HG02870 (cell line): Measurements from ENCODE around the gene RUNX2.

Source experiments
- ATAC-seq: cut with Tn5 transposase; IDR thresholded peaks from one replicate; pipeline ENCODE4 v1.9.1; 2021; ENCODE audit warnings: mild to moderate bottlenecking, moderate library complexity; ENCODE audit not compliant: unreplicated experiment

RUNX2 gene

GRCh38 chr6:45430590-45431202 is 102.6 kb downstream of the RUNX2 start:
- ATAC-seq, result no peak

DNA sequence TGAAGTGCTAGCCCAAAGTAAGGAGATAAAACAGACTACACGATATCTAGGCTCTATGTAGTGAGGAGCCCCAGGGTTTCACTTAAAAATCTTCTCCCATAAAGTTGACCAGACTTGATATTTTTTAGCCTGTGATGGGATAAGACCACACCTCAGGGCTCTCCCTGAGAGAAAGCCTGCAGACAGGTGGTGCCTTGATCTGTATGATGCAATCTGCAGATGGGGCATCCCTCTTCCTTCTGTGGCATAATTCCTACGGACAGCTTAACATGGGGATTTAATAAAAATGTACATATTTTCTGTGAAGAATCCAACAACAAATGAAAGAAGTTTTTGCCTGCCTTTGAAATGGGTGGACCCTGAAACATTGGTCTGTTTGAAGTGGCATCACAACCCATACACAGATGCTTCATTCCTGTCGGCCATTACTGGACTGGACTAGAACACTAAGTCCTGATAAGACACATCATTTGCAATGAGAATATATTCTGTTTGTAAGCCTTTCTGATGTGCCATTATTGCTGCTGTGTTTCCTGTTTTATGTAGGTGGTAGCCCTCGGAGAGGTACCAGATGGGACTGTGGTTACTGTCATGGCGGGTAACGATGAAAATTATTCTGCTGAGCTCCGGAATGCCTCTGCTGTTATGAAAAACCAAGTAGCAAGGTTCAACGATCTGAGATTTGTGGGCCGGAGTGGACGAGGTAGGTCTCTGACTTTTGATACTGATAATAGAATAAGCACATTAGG is 103.4 kb downstream of the RUNX2 start:
- no peak for ATAC-seq

DNA sequence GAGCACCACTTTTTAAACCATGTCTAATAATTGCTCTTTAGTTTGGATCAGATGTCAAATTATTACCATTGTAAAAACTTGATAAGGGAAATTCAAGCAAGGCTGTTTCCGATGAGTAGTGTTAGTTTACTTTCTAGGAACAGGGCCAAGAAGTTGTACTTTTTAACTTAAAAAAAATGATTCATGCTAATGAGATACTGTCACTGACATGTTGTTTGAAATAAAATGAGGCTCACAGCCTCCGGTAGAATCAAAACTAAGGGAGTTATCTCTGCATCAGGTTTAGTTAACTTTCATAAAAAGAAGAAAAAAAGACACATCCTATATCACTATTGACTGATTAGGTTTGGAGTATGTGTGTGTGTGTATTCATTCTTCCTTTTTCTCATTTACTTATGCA is 104.8 kb downstream of the RUNX2 start:
- ATAC-seq, result no peak

GRCh38 chr6:45433533-45434380 is 105.6 kb downstream of the RUNX2 start:
- no peak for ATAC-seq

DNA sequence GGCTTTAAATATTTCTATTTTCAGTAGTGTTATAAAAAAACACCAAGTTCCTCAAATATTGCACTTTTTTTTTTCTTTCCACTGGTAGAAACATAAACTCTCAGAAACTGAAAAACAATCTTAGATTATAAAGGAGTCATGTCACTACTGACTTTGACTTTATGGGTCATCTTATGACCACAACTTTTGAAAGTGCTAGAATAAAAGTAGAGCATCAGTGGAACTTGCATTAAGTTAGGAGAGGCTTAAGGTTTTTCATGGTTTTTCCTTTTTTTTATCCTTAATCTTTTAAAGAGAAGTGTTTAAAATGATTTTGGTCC is 106.2 kb downstream of the RUNX2 start:
- no peak for ATAC-seq

GRCh38 chr6:45436544-45437438 is 108.7 kb downstream of the RUNX2 start:
- peak; percentile 54 for ATAC-seq

GRCh38 chr6:45437439-45437815 is 109.3 kb downstream of the RUNX2 start:
- no peak for ATAC-seq

DNA sequence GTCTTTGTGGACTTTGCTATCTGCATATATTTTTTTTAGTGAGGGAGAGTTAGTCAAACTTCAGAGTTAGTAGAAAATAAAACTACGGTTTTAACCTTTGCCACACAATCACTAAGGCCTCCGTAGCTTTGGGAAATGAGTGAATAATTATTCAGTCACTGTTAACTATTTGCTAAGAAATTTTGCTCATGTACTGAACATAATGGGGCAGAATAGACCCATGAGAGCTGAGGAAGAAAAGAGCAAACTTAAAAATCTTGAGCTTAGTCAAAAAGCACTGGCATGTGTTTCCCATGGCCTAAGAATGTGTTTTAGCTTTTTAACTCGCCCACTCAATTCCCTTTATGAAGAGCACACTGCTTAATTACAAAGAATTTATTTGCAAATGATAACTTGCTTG is 110.0 kb downstream of the RUNX2 start:
- ATAC-seq, result no peak

- no peak for ATAC-seq
Observed at GRCh38 chr6:45438849-45439406, 110.8 kb downstream of the RUNX2 start.

DNA sequence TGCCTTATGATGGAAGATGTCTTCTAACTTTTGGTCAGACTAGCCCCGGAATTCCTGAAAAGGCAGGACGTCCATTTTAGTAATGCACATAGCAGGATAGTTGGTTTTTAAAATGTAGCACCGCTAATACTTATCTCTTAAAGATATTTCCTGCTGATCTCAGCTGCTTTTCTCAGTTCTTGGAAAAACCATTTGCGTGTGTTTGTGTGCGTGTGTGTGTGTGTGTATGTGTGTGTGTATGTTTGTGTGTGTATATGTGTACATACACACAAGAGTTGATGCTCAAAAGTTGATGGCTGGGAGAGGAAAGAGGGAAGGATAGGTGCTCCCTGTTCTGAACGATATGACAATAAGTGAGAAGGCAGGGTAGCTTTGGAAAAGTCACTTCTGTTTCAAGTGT is 111.3 kb downstream of the RUNX2 start:
- ATAC-seq, result no peak

DNA sequence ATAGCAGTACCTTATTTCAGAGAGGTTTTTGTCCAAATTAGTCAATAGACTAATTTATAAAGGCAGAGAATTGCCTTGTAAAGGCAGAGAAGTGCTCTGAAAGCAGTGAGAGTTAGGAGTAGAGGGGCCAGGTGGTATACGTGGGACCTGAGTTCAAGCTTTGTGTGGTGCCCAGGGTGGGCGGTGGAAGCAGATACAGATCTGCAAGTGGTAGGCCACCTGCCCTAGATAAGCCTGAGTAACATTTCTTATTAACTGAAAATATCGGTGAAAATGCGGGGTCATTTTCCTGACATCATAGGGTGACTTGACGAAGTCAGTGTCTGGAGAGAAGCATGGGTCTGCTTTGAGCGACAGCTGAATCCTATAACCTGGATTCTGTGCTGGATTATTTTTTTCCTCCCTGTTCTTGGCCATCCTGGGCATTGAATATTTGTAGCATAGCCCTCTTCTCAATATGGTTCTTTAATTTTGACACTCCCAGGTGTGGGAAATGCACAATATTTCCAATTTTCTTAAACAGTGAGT is 111.8 kb downstream of the RUNX2 start:
- ATAC-seq, result no peak

DNA sequence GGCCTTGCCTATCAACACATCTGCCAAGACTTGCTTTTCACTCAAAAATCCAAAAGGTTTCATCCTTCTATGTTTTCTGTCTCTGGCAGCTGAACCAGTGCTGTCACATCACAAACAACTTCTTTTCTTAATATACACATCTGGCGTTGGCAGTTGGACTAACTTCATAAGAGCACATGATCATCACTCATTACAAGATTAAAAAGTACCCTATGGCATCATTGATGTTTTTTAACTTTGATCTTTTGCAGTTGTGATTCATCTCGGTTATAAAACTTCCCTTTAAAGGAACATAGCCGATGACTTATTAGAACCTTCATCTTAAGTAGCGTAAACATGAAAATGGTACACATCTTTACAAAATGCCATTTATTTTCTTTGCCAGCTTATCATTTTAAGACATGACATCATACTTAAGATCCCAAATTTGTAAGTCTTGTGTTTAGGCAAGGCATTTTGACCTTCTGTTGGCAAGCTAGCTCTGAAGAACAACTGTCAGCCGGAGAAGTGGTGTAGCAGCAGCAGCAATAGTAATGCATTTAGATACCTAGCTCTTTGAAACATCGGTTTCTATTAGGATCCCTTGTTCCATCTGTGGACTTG is 113.8 kb downstream of the RUNX2 start:
- ATAC-seq, result no peak

DNA sequence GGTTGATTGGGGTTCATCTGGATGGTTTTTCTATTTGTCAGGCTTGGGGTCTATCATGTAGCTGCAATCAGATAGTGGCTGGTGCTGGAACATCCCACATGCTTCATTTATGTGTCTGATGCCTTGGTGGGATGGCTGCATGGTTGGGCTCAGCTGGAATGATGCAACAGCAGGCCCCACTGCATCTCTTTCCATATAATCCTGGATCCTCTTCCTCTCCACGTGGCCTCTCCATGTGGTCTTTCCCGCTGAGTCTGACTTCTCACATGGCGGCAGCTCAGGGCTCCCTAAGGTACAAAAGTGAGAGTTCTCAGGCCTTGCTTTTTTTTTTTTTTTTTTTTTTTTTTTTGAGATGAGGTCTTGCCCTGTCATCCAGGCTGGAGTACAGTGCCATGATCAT is 114.6 kb downstream of the RUNX2 start:
- no peak for ATAC-seq

- no peak for ATAC-seq
Observed at GRCh38 chr6:45445364-45445748, 117.2 kb downstream of the RUNX2 start.

- ATAC-seq, result no peak
Observed at GRCh38 chr6:45445749-45446549, 117.8 kb downstream of the RUNX2 start.

DNA sequence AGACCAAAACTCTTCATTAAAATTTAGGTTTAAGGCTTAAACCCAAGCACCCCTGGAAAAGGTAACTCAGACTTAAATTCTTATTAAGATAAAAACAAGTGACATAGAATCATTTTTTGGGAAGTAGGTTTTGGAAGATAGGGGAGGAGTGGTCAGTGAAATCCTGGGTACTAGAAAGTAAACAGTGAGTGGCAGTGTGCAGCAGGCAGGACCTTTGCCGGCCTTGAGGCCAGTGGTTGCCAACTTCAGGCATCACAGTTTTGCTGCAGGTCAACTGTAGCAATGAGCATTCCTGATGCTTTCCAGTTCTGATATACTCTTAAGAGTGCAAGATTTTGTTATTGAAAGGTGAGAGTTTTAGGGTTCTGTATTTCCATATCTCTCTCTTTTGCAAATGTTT is 118.9 kb downstream of the RUNX2 start:
- no peak for ATAC-seq

GRCh38 chr6:45447716-45448115 is 119.6 kb downstream of the RUNX2 start:
- ATAC-seq, result no peak

DNA sequence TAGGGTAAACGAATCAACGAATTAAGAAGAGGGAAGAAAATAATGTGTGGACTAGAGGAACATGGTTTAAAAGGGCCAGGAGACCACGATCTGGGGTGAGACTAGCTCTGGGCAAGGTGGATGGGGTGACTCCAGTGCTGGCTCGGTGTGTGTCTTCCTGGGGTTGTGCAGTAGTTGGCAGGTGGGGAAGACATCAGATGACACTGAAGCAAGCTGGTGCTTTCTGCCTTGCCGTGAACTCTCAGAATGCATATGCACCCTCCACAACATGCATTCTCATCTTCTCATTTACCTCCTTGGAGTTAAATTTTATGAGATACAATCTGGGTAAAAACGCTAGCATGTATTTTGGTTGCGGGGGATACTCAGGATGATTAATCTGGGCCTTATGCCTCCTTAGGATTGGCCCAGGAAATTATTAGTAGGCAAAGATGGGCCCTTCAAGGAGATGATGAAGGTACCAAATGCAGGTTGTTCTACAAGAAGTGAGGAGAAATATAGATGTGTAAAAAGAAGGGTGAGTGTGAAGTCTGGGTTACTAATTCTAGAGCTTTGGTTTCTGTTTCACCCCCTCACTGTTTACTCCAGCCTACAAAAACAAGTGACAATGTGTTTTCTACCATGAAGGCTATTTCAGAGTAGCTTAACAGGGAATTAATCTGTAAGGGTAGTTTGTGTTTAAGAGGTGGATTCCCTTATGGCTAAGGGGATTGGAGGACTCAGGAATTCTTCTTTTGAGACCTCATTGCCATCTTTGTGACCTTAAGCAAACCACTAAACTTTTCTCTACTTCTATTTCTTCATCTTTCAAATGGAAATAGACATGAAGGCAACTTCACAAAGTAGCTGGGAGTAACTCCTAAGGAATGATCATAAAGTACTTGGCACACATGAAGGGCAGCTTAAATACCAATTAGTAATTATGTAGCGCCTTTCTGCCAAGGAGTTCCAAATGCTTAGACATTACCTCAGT is 120.6 kb downstream of the RUNX2 start:
- no peak for ATAC-seq
